HUES64 (cell line): ENCODE results near the gene PLOD2.

Experiments used
- H3K27ac ChIP-seq: 2 replicates; pipeline ENCODE4 v1.7.0; 2013; ENCODE audit warnings: low read depth, low read length, inconsistent platforms
- H3K27me3 ChIP-seq: 2 replicates; pipeline ENCODE4 v1.6.1; 2013; ENCODE audit warnings: mild to moderate bottlenecking, low read length; ENCODE audit not compliant: insufficient read depth
- H3K36me3 ChIP-seq: 2 replicates; pipeline ENCODE4 v1.6.1; 2013; ENCODE audit warnings: mild to moderate bottlenecking, low read length; ENCODE audit not compliant: insufficient read depth
- H3K4me1 ChIP-seq: 2 replicates; pipeline ENCODE4 v1.6.1; 2013; ENCODE audit warnings: mild to moderate bottlenecking, low read length, moderate library complexity; ENCODE audit not compliant: insufficient read depth
- H3K4me3 ChIP-seq: 2 replicates; pipeline ENCODE4 v1.5.1; 2013; ENCODE audit warnings: mild to moderate bottlenecking, low read length, moderate library complexity
- H3K9ac ChIP-seq: 2 replicates; pipeline ENCODE4 v1.6.1; 2013; ENCODE audit warnings: mild to moderate bottlenecking, low read depth, low read length
- H3K9me3 ChIP-seq: 2 replicates; pipeline ENCODE4 v1.6.1; 2013; ENCODE audit warnings: low read depth, low read length; ENCODE audit not compliant: insufficient read depth
- WGBS: fragments of 150-250, 120-280 bp; methylation state at CpG from one replicate; pipeline ENCODE4 v1.1.7; 2013; ENCODE audit warnings: missing lambda C conversion rate; 5-methylcytosine and 5-hydroxymethylcytosine counted together

PLOD2 gene

DNA sequence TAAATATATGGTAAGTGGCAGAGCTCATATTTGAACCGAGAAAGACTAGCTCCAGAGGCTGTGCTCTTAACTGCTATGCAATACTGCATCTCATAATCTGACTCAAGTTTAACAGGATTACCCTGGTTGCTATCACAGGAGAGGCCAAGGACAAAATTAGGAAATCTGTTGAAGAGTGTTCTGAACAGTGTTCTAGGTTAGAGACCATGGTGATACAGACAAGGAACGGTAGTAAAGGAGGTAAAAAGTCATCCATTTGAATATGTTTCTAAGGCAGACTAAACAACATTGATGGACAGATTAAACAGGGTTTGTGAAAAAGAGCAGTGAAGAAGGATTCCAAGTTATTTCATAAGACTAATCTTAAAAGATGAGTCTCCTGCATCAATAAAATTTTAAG lies 22.1 kb downstream of the PLOD2 start:
- H3K4me1 ChIP-seq: peaks cover 48% of the 10 kb centered on the region
- H3K9ac ChIP-seq: no peak overlapping the region
- 92% methylated on average over 2 of the region's 2 CpGs for WGBS
- no peaks in the 10 kb centered on the region for H3K9me3 ChIP-seq
- no peaks in the 10 kb centered on the region for H3K36me3 ChIP-seq
- no peak overlapping the region for H3K4me3 ChIP-seq
- H3K27ac ChIP-seq: no peak overlapping the region
- no peaks in the 10 kb centered on the region for H3K27me3 ChIP-seq

DNA sequence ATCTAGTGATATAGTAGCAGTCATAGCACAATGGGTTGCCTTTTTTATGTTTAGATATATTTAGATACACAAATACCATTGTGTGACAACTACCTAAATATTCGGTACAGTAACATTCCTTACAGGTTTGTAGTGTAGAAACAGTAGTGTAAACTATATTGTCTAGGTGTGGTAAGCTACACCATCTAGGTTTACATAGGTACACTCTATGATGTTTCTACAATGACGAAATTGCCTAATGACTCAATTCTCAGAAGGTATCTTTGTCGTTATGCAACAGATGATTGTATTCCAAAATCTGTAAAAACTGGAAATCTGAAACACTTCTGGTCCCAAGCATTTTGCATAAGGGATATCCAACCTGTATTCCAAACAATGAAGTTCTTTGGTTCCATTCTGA lies 24.3 kb downstream of the PLOD2 start:
- Histone ChIP-seq H3K27me3 (no peaks in the 10 kb centered on the region), H3K27ac (no peak overlapping the region), H3K9ac (no peak overlapping the region), H3K4me3 (no peak overlapping the region), H3K9me3 (no peaks in the 10 kb centered on the region), H3K36me3 (no peaks in the 10 kb centered on the region), H3K4me1 (peaks cover 44% of the 10 kb centered on the region)
- 93% methylated on average over 3 of the region's 3 CpGs for WGBS

DNA sequence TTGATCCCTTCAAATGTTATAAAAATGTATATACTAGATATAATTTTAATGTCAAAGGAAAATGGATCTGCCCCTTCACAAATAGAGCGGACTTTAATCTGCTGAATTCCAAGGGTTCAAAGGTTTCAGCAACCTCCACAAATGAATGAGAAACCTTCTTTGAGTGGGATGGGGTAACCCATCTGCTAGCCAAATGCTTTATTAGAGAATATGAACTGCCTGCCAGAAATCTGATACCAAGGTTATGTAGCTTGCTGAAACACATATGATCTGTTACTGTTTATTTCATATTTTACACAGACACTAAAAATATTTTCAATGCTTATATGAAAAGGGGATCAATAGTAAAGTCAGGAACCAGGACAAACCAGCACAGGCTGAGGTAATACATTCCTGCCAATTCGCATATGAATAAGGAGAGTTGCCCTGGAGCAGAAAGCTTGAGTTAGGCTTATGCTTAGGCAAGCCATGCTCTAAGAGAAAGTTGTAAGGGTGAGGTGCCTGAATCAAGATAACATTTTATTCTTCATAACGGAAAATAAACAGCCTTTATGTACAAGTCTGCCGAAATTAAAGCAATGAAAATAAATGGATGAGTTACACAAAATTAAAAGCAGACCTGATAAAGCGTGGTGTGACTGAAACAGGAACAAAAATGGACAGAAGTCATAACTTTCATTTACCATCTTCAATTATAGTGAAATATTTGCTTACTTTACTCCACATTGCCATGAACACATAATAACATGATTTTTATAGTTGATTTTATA lies 26.5 kb downstream of the PLOD2 start:
- Histone ChIP-seq H3K27ac (peak overlapping the region; percentile 14), H3K36me3 (no peaks in the 10 kb centered on the region), H3K9ac (no peak overlapping the region)

DNA sequence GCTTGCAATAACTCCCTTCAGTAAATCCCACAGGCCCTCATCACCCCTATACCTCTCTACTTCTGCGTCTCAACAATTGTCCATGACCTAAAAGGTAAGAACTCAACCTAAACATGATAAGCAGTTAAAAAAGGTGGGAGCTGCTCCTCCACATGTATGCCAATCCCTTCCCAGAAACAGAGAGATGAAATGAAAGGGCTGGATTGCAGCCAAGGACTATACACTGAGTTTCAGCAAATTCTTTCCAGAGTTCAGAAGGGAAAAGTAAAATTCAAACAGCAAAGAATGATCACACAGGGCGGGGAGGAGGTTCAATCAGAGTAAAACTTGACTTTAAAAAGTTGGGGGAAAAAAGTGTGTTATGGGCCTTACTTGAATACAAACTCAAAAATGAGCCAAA lies 27.5 kb downstream of the PLOD2 start:
- H3K9me3 ChIP-seq: no peaks in the 10 kb centered on the region
- H3K9ac ChIP-seq: no peak overlapping the region
- no peaks in the 10 kb centered on the region for H3K36me3 ChIP-seq
- no peak overlapping the region for H3K4me3 ChIP-seq
- H3K4me1 ChIP-seq: peaks cover 30% of the 10 kb centered on the region
- 93% methylated on average over 2 of the region's 2 CpGs for WGBS
- no peak overlapping the region for H3K27ac ChIP-seq
- H3K27me3 ChIP-seq: no peaks in the 10 kb centered on the region

More for the DNA sequence above, 26.5 kb downstream of the PLOD2 start:
- 0 out of 2 replicates have a peak overlapping the region, but pooled peaks have one; percentile 18 for H3K4me3 ChIP-seq
- H3K9me3 ChIP-seq: no peaks in the 10 kb centered on the region
- H3K4me1 ChIP-seq: peaks cover 32% of the 10 kb centered on the region
- no peaks in the 10 kb centered on the region for H3K27me3 ChIP-seq
- WGBS: 46% methylated on average over 3 of the region's 5 CpGs

DNA sequence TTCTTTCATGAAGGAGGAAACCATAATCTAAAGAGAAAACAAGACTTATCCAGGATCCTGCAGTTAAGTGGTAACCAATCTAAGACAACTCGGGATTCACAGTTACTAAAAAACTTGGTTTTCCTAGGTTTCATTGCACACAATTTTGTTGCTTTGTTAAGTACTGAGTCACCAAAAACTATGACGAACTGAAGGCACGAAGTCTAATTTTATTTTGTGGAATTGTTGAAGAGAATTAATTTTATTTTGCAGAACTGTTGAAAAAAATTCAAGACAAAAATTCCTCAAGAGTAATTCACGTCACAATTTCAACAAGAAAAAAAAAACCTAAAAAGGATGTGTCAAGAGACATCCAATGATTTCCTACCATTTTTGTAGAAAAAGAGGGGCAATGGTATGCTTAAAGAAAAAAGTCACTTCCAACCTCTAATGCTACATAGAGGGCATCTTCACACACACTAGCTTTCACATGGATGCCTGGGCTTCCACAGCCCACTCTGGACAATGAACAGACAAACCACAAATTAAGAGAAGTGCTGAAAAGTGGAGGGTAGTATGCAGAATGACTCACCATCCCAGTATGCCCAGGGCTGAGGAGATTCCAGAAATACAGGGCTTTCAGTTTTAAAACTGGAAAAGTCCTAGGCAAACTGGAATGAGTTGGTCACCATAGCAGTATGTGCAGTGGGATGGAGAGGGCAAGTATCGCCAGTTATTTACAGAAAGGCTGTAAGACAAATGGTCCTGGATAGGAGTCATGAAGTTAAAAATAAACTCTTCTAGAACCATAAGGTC lies 29.2 kb downstream of the PLOD2 start:
- H3K9me3 ChIP-seq: no peaks in the 10 kb centered on the region
- no peak overlapping the region for H3K9ac ChIP-seq
- peaks cover 26% of the 10 kb centered on the region for H3K4me1 ChIP-seq
- no peak overlapping the region for H3K4me3 ChIP-seq
- 94% methylated on average over 5 of the region's 5 CpGs for WGBS
- H3K27me3 ChIP-seq: no peaks in the 10 kb centered on the region
- no peaks in the 10 kb centered on the region for H3K36me3 ChIP-seq
- no peak overlapping the region for H3K27ac ChIP-seq

DNA sequence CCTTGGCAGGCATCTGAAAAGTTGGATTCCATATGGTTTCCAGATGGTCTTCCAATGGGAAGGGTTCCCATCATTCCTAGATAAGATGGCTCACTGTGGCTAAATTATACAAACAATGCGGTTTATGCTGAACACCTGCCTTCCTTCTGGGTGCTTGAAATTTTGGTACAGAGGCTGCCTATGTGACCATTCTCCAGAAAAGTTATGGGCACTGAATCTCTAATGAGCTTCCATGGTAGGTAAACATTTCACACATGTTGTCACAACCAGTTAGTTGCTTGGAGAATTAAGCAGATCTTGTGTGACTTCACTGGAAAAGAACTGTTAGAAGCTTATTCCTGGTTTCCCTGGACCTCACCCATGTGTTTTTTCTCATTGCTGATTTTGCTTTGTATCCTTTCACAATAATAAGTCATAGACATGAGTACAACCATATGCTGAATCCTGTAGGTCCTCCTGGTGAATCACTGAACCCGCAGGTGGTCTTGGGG lies 30.1 kb downstream of the PLOD2 start:
- no peaks in the 10 kb centered on the region for H3K36me3 ChIP-seq
- H3K4me3 ChIP-seq: no peak overlapping the region
- H3K9me3 ChIP-seq: no peaks in the 10 kb centered on the region
- H3K4me1 ChIP-seq: peaks cover 26% of the 10 kb centered on the region
- H3K27ac ChIP-seq: no peak overlapping the region
- H3K9ac ChIP-seq: no peak overlapping the region
- WGBS: 96% methylated on average over 2 of the region's 2 CpGs
- H3K27me3 ChIP-seq: no peaks in the 10 kb centered on the region

DNA sequence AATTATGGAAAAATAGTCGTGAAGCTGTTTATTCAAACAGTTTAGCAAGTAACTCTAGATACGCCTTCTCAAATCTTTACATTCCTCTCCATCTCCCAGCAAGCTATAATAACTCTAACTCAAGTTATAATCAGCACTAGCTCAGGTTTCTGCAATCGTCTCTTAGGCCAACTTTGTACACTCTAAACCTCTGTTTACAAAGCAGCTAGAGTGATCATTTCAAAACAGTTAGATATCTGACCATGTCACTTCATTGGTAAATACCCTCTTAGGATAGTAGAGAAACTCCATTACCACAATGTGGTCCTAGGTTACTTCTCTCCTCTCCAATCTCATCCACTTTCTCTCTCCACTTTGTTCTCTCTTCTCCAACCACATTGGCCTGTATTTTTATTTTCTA lies 31.2 kb downstream of the PLOD2 start:
- Histone ChIP-seq H3K4me1 (peaks cover 15% of the 10 kb centered on the region), H3K9me3 (no peaks in the 10 kb centered on the region), H3K9ac (no peak overlapping the region), H3K27me3 (no peaks in the 10 kb centered on the region), H3K27ac (no peak overlapping the region), H3K4me3 (no peak overlapping the region), H3K36me3 (no peaks in the 10 kb centered on the region)
- 89% methylated on average over 3 of the region's 3 CpGs for WGBS

DNA sequence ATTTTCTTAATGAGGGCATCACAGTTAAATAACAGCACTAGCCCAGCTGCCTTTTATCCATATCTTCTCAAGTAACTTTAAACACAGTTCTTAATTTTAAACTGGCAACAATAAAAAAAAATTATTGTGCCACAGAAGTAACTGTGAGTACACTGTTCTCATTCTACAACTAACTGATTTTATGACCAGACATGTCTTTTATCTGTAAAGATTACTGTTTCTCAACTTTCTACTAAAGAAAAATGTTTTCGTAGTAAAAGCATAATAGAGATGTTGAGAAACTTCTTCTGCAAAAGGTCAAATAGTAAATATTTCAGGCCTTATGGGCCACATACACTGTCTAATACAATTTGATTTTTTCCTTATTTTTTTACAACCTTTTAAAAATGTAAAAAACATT lies 32.0 kb downstream of the PLOD2 start:
- Histone ChIP-seq H3K27me3 (no peaks in the 10 kb centered on the region), H3K9ac (no peak overlapping the region), H3K4me3 (no peak overlapping the region), H3K9me3 (no peaks in the 10 kb centered on the region), H3K4me1 (peaks cover 7% of the 10 kb centered on the region), H3K36me3 (no peaks in the 10 kb centered on the region), H3K27ac (no peak overlapping the region)
- no CpG with 5 or more reads among the region's 1 CpG for WGBS

DNA sequence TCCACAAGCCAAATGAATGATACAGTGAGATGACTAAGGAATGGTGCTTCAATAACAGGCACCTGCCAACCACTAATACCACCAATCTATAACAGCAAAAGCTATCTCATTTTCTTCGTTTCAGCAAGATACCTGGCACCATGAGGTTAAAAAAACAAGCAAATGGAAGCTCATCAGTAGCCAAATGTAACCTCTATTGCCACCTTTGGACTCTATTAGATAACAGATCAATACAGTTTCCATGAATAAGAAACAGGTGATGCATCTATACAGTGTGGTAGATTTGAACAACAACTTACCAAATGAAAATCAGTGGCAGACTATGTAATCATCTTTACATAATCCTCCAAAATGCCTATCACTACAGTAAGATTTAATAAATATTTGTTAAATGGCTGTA lies 32.8 kb downstream of the PLOD2 start:
- Histone ChIP-seq H3K9ac (no peak overlapping the region), H3K4me3 (no peak overlapping the region), H3K4me1 (no peaks in the 10 kb centered on the region)

DNA sequence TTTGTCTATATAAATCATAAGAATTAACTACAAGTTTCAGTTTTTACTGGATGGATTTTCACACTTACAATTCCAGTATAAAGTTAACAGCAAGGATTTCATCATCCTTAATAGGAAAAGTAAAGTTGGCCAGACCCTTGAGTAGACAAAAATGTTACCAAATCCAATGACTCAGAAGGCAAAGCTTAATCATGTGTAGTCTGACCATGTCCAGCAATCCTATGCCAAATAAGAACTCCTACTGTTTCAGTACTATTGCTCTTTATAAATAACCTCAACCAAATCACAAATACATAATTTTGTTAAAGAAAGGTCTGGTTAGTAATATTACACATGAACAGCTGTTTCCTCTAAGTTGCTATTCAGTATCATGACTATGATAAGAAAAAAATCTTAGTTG lies 35.0 kb downstream of the PLOD2 start:
- no peak overlapping the region for H3K27ac ChIP-seq
- H3K9ac ChIP-seq: no peak overlapping the region
- peaks cover 5% of the 10 kb centered on the region for H3K36me3 ChIP-seq
- no peaks in the 10 kb centered on the region for H3K9me3 ChIP-seq
- no peaks in the 10 kb centered on the region for H3K4me1 ChIP-seq
- no peak overlapping the region for H3K4me3 ChIP-seq
- H3K27me3 ChIP-seq: no peaks in the 10 kb centered on the region

More for the DNA sequence above, 32.8 kb downstream of the PLOD2 start:
- Histone ChIP-seq H3K36me3 (no peaks in the 10 kb centered on the region), H3K27ac (no peak overlapping the region), H3K9me3 (no peaks in the 10 kb centered on the region), H3K27me3 (no peaks in the 10 kb centered on the region)
- WGBS: 98% methylated on average over 1 of the region's 1 CpG

DNA sequence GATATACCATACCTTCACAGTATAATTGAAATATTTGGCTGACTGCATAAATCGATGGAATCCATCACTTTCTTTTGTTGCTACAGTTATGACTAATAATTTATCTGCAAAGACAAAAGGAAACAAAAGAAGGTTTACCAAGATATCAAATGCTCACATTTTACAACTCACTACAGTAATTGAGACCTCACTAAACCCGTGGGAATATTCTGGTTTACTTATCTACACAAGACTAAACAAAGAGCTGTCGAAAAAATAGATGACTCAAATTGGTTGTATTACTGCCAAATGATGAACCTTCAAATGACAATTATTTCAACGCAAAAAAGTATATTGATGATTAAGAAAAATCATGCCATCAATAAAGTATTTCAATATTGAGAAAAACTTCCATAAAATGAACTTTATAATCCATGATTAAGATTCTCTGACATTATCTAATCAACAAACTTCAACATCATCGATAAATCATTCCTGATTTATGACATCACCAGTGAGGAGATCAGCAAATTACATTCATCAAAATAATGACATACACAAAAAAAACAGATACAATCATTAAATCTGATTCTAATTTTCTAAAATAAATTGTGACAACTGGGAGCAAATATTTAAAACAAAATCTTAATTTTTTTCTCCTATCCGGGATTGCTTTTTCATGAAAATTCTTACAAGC lies 36.7 kb downstream of the PLOD2 start:
- H3K27me3 ChIP-seq: no peaks in the 10 kb centered on the region
- no peak overlapping the region for H3K27ac ChIP-seq
- peaks cover 7% of the 10 kb centered on the region for H3K36me3 ChIP-seq
- H3K4me1 ChIP-seq: no peaks in the 10 kb centered on the region
- H3K9ac ChIP-seq: no peak overlapping the region
- WGBS: 93% methylated on average over 4 of the region's 6 CpGs
- H3K4me3 ChIP-seq: no peak overlapping the region
- no peaks in the 10 kb centered on the region for H3K9me3 ChIP-seq
